ENCODE measurements around the gene IL31RA.
"Not testable (repeated sequence)": the region's sequence is repeated elsewhere in the genome, so short reads cannot be mapped to it uniquely, and the experiment has no call there.

Gene IL31RA

GRCh38 chr5:55927861-55928655 lies 76.9 kb downstream of the IL31RA start:
- no peak for DNase-seq

GRCh38 chr5:55929020-55929799 lies 78.1 kb downstream of the IL31RA start:
- DNase-seq, result no peak

- no peak for DNase-seq
Observed at GRCh38 chr5:55932700-55933099, 81.5 kb downstream of the IL31RA start.

DNA sequence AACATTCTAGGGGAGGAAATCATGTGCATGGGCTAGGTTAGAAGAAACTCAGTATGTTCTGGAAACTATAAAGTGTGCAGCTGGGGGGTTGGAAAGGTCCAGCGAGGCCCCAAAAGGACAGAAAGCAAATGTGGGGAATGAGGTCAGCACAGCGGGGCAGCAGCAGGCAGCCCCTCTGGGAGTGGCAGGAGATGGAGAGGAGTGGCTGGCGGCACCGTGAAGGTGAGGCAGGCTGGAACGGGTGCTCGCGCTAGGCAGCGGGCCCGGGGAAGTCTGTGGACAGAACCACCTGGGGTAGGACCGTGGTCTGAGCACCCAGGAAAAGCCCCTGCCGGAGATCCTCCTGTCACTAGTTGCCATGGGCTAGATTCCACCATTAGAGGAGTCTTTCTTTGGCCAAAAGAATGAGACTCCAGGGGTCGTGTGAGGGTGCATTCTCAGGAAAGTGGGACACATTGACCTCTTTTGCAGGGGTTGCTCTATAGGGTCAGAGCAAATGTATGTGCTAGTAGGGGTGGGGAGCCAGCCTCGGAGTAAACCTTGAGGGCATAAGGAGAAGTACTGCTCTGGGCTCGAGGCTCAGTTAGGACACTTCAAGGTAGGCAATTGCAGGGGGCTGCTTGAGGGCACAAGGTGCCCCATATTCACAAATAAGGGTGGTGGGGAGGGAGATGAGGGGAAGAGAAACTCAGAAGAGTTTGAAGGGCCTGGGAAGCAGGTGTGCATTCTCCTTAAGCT lies 82.4 kb downstream of the IL31RA start:
- no peak for DNase-seq

GRCh38 chr5:55934115-55934613 lies 83.0 kb downstream of the IL31RA start:
- no peak for DNase-seq

- DNase-seq, result no peak
Observed at GRCh38 chr5:55934720-55935119, 83.6 kb downstream of the IL31RA start.

- DNase-seq, result no peak
Observed at GRCh38 chr5:55935371-55935770, 84.2 kb downstream of the IL31RA start.

- DNase-seq, result peak; percentile 47 to 49
Observed at GRCh38 chr5:55936100-55936693, 85.0 kb downstream of the IL31RA start.

GRCh38 chr5:55937598-55937997 lies 86.4 kb downstream of the IL31RA start:
- DNase-seq, result not testable (repeated sequence)

- DNase-seq, result not testable (repeated sequence)
Observed at GRCh38 chr5:55941154-55941553, 90.0 kb downstream of the IL31RA start.

DNA sequence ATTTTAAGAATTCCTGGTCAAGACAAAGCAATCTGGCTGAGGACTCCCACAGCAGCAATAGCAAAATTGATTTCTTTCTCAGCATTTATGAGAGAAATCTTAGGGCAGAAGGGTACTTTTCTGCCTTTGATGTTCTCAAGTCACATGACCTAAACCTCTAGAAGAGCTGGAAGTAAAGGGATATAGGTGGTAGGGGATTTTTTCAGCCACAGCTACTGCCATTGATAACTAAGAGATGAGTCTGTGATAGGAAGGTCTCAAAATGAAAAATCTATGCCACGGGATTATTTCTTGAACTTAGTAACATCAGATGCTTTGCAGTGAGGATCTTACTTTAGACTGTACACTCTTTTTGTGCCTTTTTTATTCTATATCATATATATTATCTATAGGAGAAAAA lies 108.1 kb downstream of the IL31RA start:
- DNase-seq, result no peak

GRCh38 chr5:55960779-55961178 lies 109.6 kb downstream of the IL31RA start:
- DNase-seq, result no peak

DNA sequence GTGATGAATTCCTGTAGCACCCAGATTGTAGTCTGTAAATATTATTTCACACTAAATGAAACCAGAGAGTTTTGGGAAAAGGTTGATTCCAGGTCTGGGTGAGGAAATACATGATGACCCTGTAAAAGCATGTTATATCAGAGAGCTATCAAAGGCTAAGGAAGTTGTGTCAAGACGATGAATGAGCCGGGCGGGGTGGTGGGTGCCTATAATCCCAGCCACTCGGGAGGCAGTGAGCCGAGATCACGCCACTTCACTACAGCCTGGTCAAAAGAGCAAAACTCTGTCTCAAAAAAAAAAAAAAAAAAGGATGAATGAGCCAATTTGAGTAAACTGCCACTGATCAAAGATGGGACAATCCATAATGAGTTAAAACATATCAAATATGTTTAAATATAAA lies 114.4 kb downstream of the IL31RA start:
- DNase-seq, result no peak

DNA sequence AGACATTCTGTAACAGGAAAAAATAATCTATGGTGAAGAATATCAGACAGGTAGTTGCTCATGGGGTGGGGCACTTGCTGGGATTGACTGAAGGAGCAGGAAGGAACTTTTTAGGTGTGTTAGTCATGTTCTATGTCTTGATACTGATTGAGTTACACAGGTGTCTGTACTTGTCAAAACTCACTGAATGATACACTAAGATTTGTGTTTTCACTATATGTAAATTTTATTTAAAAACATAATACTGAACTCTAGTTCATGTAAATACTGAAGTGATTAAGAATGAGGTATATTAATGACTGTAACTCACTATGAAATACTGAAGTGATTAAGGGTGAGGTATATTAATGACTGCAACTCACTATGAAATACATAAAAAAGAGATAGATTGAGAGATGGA lies 115.1 kb downstream of the IL31RA start:
- no peak for DNase-seq

DNA sequence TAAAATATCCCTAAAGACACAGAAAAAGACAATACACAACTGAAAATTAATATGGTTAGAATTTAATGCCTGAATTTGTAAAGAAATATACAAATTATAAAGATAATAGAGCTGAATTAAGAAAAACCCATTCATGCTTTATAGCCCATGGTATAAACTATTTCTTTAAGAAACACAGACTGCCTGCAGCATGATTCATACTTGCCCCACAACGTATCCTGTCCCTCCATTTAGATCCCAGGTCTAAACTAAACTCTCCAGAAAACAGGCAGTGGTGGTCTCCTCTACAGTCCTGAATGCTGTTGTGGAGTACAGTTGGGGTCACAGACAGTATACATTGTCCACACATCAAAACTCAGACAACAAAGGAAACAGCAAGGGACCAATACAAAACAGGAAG lies 118.8 kb downstream of the IL31RA start:
- no peak for DNase-seq

Measured in NCI-H2081 (cell line).